Renal pelvis (tissue), 4 donors: ENCODE results near the gene COL4A1. TPM values are rescaled to one million over a fixed set of nuclear protein-coding genes. Genes with fewer than 3 reads are reported as not detected.

Source experiments
- DNase-seq: peaks from one replicate; pipeline ENCODE4 v3.0.0-alpha.2; 2013
- polyA plus RNA-seq, 3 donors: library from polyadenylated mRNA; unstranded; fragments of 120-200 nt; gene quantifications; one replicate each; pipeline ENCODE4 v1.2.1, GENCODE V29; 2013; ENCODE audit not compliant: insufficient read length in 3 of 3

Gene COL4A1
- polyA plus RNA-seq, 3 donors = 465 to 569 (median 551) TPM

GRCh38 chr13:110262508-110263291 lies 44.3 kb downstream of the COL4A1 start:
- peak; percentile 65 for DNase-seq

GRCh38 chr13:110262082-110262436 lies 44.9 kb downstream of the COL4A1 start:
- DNase-seq = no peak

GRCh38 chr13:110261166-110262081 lies 45.5 kb downstream of the COL4A1 start:
- no peak for DNase-seq

GRCh38 chr13:110259651-110260050 lies 47.3 kb downstream of the COL4A1 start:
- no peak for DNase-seq

GRCh38 chr13:110258876-110259631 lies 47.9 kb downstream of the COL4A1 start:
- no peak for DNase-seq

GRCh38 chr13:110257408-110257807 lies 49.5 kb downstream of the COL4A1 start:
- no peak for DNase-seq

- no peak for DNase-seq
These were observed 50.6 kb downstream of the COL4A1 start for GRCh38 chr13:110256126-110256905.

GRCh38 chr13:110254751-110255553 lies 52.0 kb downstream of the COL4A1 start:
- no peak for DNase-seq

GRCh38 chr13:110254151-110254679 lies 52.7 kb downstream of the COL4A1 start:
- no peak for DNase-seq

- no peak for DNase-seq
These were observed 55.7 kb downstream of the COL4A1 start for GRCh38 chr13:110251193-110251819.

GRCh38 chr13:110250258-110250891 lies 56.6 kb downstream of the COL4A1 start:
- DNase-seq = no peak

- DNase-seq = no peak
These were observed 57.6 kb downstream of the COL4A1 start for GRCh38 chr13:110249326-110249725.

- DNase-seq = no peak
These were observed 58.4 kb downstream of the COL4A1 start for GRCh38 chr13:110248449-110249143.

GRCh38 chr13:110246530-110246929 lies 60.4 kb downstream of the COL4A1 start:
- DNase-seq = no peak

GRCh38 chr13:110245416-110245899 lies 61.5 kb downstream of the COL4A1 start:
- no peak for DNase-seq

- DNase-seq = no peak
These were observed 62.0 kb downstream of the COL4A1 start for GRCh38 chr13:110244976-110245375.

GRCh38 chr13:110244071-110244830 lies 62.7 kb downstream of the COL4A1 start:
- DNase-seq = no peak

GRCh38 chr13:110242615-110243014 lies 64.3 kb downstream of the COL4A1 start:
- DNase-seq = no peak
